ENCODE results near the gene NXPH2. TPM values are rescaled to one million over a fixed set of nuclear protein-coding genes. Genes with fewer than 3 reads are reported as not detected.

Gene NXPH2
- total and polyA plus RNA-seq, 10 donors: not detected

- 73 to 89% (median 83%) methylated on average over 9 of the region's 9 CpGs for WGBS, 5 donors
- no peaks in the 10 kb centered on the region for H3K9me3 ChIP-seq
These were observed 139.1 kb downstream of the NXPH2 start for GRCh38 chr2:138640921-138641676.

GRCh38 chr2:138637686-138638085 lies 142.5 kb downstream of the NXPH2 start:
- Histone ChIP-seq H3K27ac (no peak overlapping the region), H3K9me3 (peaks cover 0 to 11% (median 7%) of the 10 kb centered on the region in 8 donors), H3K4me3 (no peak overlapping the region), H3K4me1 (no peaks in the 10 kb centered on the region), H3K36me3 (no peaks in the 10 kb centered on the region), H3K27me3 (replicated peaks in 1 of 7) (peaks cover 0 to 13% (median 0%) of the 10 kb centered on the region in 7 donors)
- WGBS, 5 donors: 78 to 87% (median 84%) methylated on average over 2 to 5 of the region's 5 CpGs
- no peak for DNase-seq
- no peak for TF ChIP-seq POLR2AphosphoS5 (IDR thresholded peaks at IDR 0.05)
- TF ChIP-seq CTCF (IDR thresholded peaks at IDR 0.05 in 8 of 11, conservative IDR thresholded peaks at IDR 0.05 in 3 of 11): no peak
- TF ChIP-seq POLR2A (IDR thresholded peaks at IDR 0.05): no peak
- intact Hi-C loops (cut with DNase I; ENCODE audit: low total_unique reads): no loop called here

More at GRCh38 chr2:138640921-138641676, 139.1 kb downstream of the NXPH2 start:
- H3K27me3 ChIP-seq (replicated peaks in 1 of 7): peaks cover 0 to 13% (median 0%) of the 10 kb centered on the region in 7 donors
- no peak overlapping the region for H3K4me3 ChIP-seq
- H3K4me1 ChIP-seq: no peaks in the 10 kb centered on the region
- H3K27ac ChIP-seq: no peak overlapping the region
- H3K36me3 ChIP-seq: no peaks in the 10 kb centered on the region
- DNase-seq: no peak
- no peak for TF ChIP-seq CTCF (IDR thresholded peaks at IDR 0.05 in 8 of 11, conservative IDR thresholded peaks at IDR 0.05 in 3 of 11)
- TF ChIP-seq POLR2AphosphoS5 (IDR thresholded peaks at IDR 0.05): no peak
- TF ChIP-seq POLR2A (IDR thresholded peaks at IDR 0.05): no peak
- intact Hi-C loops (cut with DNase I; ENCODE audit: low total_unique reads): no loop called here

GRCh38 chr2:138637061-138637460 lies 143.1 kb downstream of the NXPH2 start:
- Histone ChIP-seq H3K27me3 (replicated peaks in 1 of 7) (peaks cover 0 to 9% (median 0%) of the 10 kb centered on the region in 7 donors), H3K4me1 (no peaks in the 10 kb centered on the region), H3K9me3 (peaks cover 0 to 11% (median 8%) of the 10 kb centered on the region in 8 donors), H3K4me3 (no peak overlapping the region), H3K36me3 (no peaks in the 10 kb centered on the region), H3K27ac (no peak overlapping the region)
- WGBS, 5 donors: 89 to 97% (median 90%) methylated on average over 4 of the region's 4 CpGs
- intact Hi-C loops (cut with DNase I; ENCODE audit: low total_unique reads): no loop called here
- DNase-seq: no peak
- TF ChIP-seq POLR2AphosphoS5 (IDR thresholded peaks at IDR 0.05) (no peak), POLR2A (IDR thresholded peaks at IDR 0.05) (no peak), CTCF (IDR thresholded peaks at IDR 0.05 in 8 of 11, conservative IDR thresholded peaks at IDR 0.05 in 3 of 11) (no peak)

- DNase-seq: no peak
- peaks cover 0 to 5% (median 0%) of the 10 kb centered on the region in 7 donors for H3K27me3 ChIP-seq (replicated peaks in 1 of 7)
- WGBS, 5 donors: 91 to 96% (median 93%) methylated on average over 1 of the region's 1 CpG
- H3K27ac ChIP-seq: no peak overlapping the region
- no peaks in the 10 kb centered on the region for H3K4me1 ChIP-seq
- H3K36me3 ChIP-seq: no peaks in the 10 kb centered on the region
- TF ChIP-seq POLR2AphosphoS5 (IDR thresholded peaks at IDR 0.05): no peak
- TF ChIP-seq CTCF (IDR thresholded peaks at IDR 0.05 in 8 of 11, conservative IDR thresholded peaks at IDR 0.05 in 3 of 11): no peak
- no peak for TF ChIP-seq POLR2A (IDR thresholded peaks at IDR 0.05)
- intact Hi-C loops (cut with DNase I; ENCODE audit: low total_unique reads): no loop called here
- H3K4me3 ChIP-seq: no peak overlapping the region
- H3K9me3 ChIP-seq: peaks cover 0 to 11% (median 8%) of the 10 kb centered on the region in 8 donors
These were observed 147.1 kb downstream of the NXPH2 start for GRCh38 chr2:138633049-138633448.

Data from spleen (tissue), 11 donors.